ENCODE results near the gene DST.

The DST gene

GRCh38 chr6:56652231-56652630, 9.5 kb upstream of the DST start:
- TF ChIP-seq CTCF (IDR thresholded peaks at IDR 0.05; ENCODE audit: control extremely low read depth, extremely low read depth, low read depth, missing control alignments) = no peak
- ChIA-PET CTCF (interaction anchor here (1.2 to 1.5 kb wide), 5 partner anchors 12 to 199 kb away, joined by 3 to 4 read pairs (median 3); no protein-coding TSS in a partner anchor), POLR2A (no interaction called here)
- no peak for DNase-seq (ENCODE audit: extremely low spot score)

- DNase-seq (ENCODE audit: extremely low spot score) = no peak
- TF ChIP-seq CTCF (IDR thresholded peaks at IDR 0.05; ENCODE audit: control extremely low read depth, extremely low read depth, low read depth, missing control alignments) = no peak
- ChIA-PET POLR2A (no interaction called here), CTCF (interaction anchor here (1.0 to 1.7 kb wide), 6 partner anchors 9 to 24 kb away, joined by 4 to 8 read pairs (median 5); no protein-coding TSS in a partner anchor)
These were observed 7.5 kb upstream of the DST start for GRCh38 chr6:56650191-56650590.

- TF ChIP-seq CTCF (IDR thresholded peaks at IDR 0.05; ENCODE audit: control extremely low read depth, extremely low read depth, low read depth, missing control alignments) = no peak
- POLR2A ChIA-PET = no interaction called here
- CTCF ChIA-PET = interaction anchor here (1.0 to 1.7 kb wide), 5 partner anchors 9 to 18 kb away, joined by 4 to 8 read pairs (median 5); no protein-coding TSS in a partner anchor
- no peak for DNase-seq (ENCODE audit: extremely low spot score)
These were observed 7.1 kb upstream of the DST start for GRCh38 chr6:56649782-56650181.

- no peak for TF ChIP-seq CTCF (IDR thresholded peaks at IDR 0.05; ENCODE audit: control extremely low read depth, extremely low read depth, low read depth, missing control alignments)
These were observed 6.5 kb upstream of the DST start for GRCh38 chr6:56649053-56649769.

GRCh38 chr6:56647172-56647762, 4.6 kb upstream of the DST start:
- no peak for TF ChIP-seq CTCF (IDR thresholded peaks at IDR 0.05; ENCODE audit: control extremely low read depth, extremely low read depth, low read depth, missing control alignments)

More at GRCh38 chr6:56649053-56649769, 6.5 kb upstream of the DST start:
- ChIA-PET CTCF (interaction anchor here (1.0 to 1.7 kb wide), 5 partner anchors 9 to 18 kb away, joined by 4 to 8 read pairs (median 5); no protein-coding TSS in a partner anchor), POLR2A (no interaction called here)
- no peak for DNase-seq (ENCODE audit: extremely low spot score)

GRCh38 chr6:56644366-56644765, 1.7 kb upstream of the DST start:
- CTCF ChIA-PET = interaction anchor here (1.0 to 3.4 kb wide), 9 partner anchors 10 to 207 kb away, joined by 3 to 17 read pairs (median 4); no protein-coding TSS in a partner anchor
- no peak for TF ChIP-seq CTCF (IDR thresholded peaks at IDR 0.05; ENCODE audit: control extremely low read depth, extremely low read depth, low read depth, missing control alignments)
- POLR2A ChIA-PET = no interaction called here

More at GRCh38 chr6:56647172-56647762, 4.6 kb upstream of the DST start:
- DNase-seq (ENCODE audit: extremely low spot score) = no peak
- ChIA-PET CTCF (interaction anchor here (1.4 to 2.6 kb wide), 2 partner anchors 9 to 53 kb away, joined by 4 to 8 read pairs; no protein-coding TSS in a partner anchor), POLR2A (interaction anchor here (0.7 kb wide), 1 partner anchor 29 kb away, joined by 4 read pairs; no protein-coding TSS in a partner anchor)

More at GRCh38 chr6:56644366-56644765, 1.7 kb upstream of the DST start:
- DNase-seq (ENCODE audit: extremely low spot score) = no peak
